HepG2 (cell line): Measurements from ENCODE around the gene NCBP3. TPM values are rescaled to one million over a fixed set of nuclear protein-coding genes. Genes with fewer than 3 reads are reported as not detected.

Experiments used
- BORCS8-MEF2B ChIP-seq: sonication (generic); formaldehyde crosslinking; IDR thresholded peaks from 2 replicates; pipeline ENCODE4 v1.8.0; 2022; ENCODE audit warnings: mild to moderate bottlenecking, missing genetic modification reagents
- CSRNP1 ChIP-seq: sonication (generic); formaldehyde crosslinking; IDR thresholded peaks from 2 replicates; pipeline ENCODE4 v1.8.1; 2023; ENCODE audit warnings: mild to moderate bottlenecking, missing genetic modification reagents
- EEA1 ChIP-seq: sonication (generic); formaldehyde crosslinking; IDR thresholded peaks from 2 replicates; pipeline ENCODE4 v1.5.1; 2020; ENCODE audit warnings: mild to moderate bottlenecking, missing genetic modification reagents, borderline replicate concordance
- GLI4 ChIP-seq: sonication (generic); formaldehyde crosslinking; IDR thresholded peaks from 2 replicates; pipeline ENCODE4 v1.5.1; 2020; ENCODE audit warnings: missing genetic modification reagents, mild to moderate bottlenecking, moderate library complexity, borderline replicate concordance
- HIVEP1 ChIP-seq: sonication (generic); formaldehyde crosslinking; IDR thresholded peaks from 2 replicates; pipeline ENCODE4 v1.4.0; 2020; ENCODE audit warnings: mild to moderate bottlenecking, missing genetic modification reagents
- HNF4G ChIP-seq, 2 experiments: sonication (generic) in 1 of 2; formaldehyde crosslinking in 1 of 2; IDR thresholded peaks; 2 replicates each; pipeline versions ENCODE4 v1.4.0 to v1.6.1; 2011 to 2020; ENCODE audit warnings: borderline replicate concordance in 2 of 2, low read depth in 2 of 2, mild to moderate bottlenecking in 2 of 2, low read length in 1 of 2, missing genetic modification reagents in 1 of 2, moderate library complexity in 1 of 2
- HNRNPLL ChIP-seq: fragments of 200-400 bp; formaldehyde crosslinking; IDR thresholded peaks from 2 replicates; pipeline ENCODE4 v1.6.1; 2017; ENCODE audit warnings: mild to moderate bottlenecking, low read depth, low read length; ENCODE audit not compliant: poor library complexity, severe bottlenecking
- IRF2 ChIP-seq: IDR thresholded peaks from 2 replicates; pipeline ENCODE4 v1.6.1; 2018; ENCODE audit warnings: missing genetic modification reagents, missing compliant biosample characterization
- RAD21 ChIP-seq: fragments of 450-650 bp; formaldehyde crosslinking; IDR thresholded peaks from 2 replicates; pipeline ENCODE4 v1.5.0; 2020; ENCODE audit warnings: mild to moderate bottlenecking
- REPIN1 ChIP-seq: sonication (generic); formaldehyde crosslinking; IDR thresholded peaks from 2 replicates; pipeline ENCODE4 v1.8.0; 2022; ENCODE audit warnings: missing genetic modification reagents, low read depth, mild to moderate bottlenecking, borderline replicate concordance
- ZBTB2 ChIP-seq: sonication (generic); formaldehyde crosslinking; IDR thresholded peaks from 2 replicates; pipeline ENCODE4 v1.8.0; 2022; ENCODE audit warnings: low read depth, missing genetic modification reagents
- ZIK1 ChIP-seq: sonication (generic); formaldehyde crosslinking; IDR thresholded peaks from 2 replicates; pipeline ENCODE4 v1.5.0; 2020; ENCODE audit warnings: mild to moderate bottlenecking, low read depth, missing genetic modification reagents, borderline replicate concordance
- ZMYM3 ChIP-seq: sonication (generic); formaldehyde crosslinking; IDR thresholded peaks from 2 replicates; pipeline ENCODE4 v1.5.1; 2020; ENCODE audit warnings: mild to moderate bottlenecking, missing genetic modification reagents
- ZNF253 ChIP-seq: sonication (generic); formaldehyde crosslinking; IDR thresholded peaks from 2 replicates; pipeline ENCODE4 v1.8.0; 2022; ENCODE audit warnings: mild to moderate bottlenecking, missing genetic modification reagents, borderline replicate concordance
- ZNF382 ChIP-seq: sonication (generic); formaldehyde crosslinking; IDR thresholded peaks from 2 replicates; pipeline ENCODE4 v1.5.0; 2020; ENCODE audit warnings: missing genetic modification reagents, mild to moderate bottlenecking, borderline replicate concordance
- ZNF451 ChIP-seq: sonication (generic); formaldehyde crosslinking; IDR thresholded peaks from 2 replicates; pipeline ENCODE4 v1.5.0; 2020; ENCODE audit warnings: mild to moderate bottlenecking, missing genetic modification reagents
- ZNF547 ChIP-seq: sonication (generic); formaldehyde crosslinking; IDR thresholded peaks from 2 replicates; pipeline ENCODE4 v1.5.1; 2020; ENCODE audit warnings: mild to moderate bottlenecking, missing genetic modification reagents
- ZNF552 ChIP-seq: sonication (generic); formaldehyde crosslinking; IDR thresholded peaks from 2 replicates; pipeline ENCODE4 v1.9.0; 2022; ENCODE audit warnings: missing genetic modification reagents, mild to moderate bottlenecking, borderline replicate concordance
- ZNF563 ChIP-seq: sonication (generic); formaldehyde crosslinking; IDR thresholded peaks from 2 replicates; pipeline ENCODE4 v1.8.0; 2022; ENCODE audit warnings: mild to moderate bottlenecking, moderate library complexity, missing genetic modification reagents
- ZNF780A ChIP-seq: sonication (generic); formaldehyde crosslinking; IDR thresholded peaks from 2 replicates; pipeline ENCODE4 v1.8.0; 2022; ENCODE audit warnings: mild to moderate bottlenecking, missing genetic modification reagents, moderate library complexity
- ZSCAN21 ChIP-seq: sonication (generic); formaldehyde crosslinking; IDR thresholded peaks from 2 replicates; pipeline ENCODE4 v1.8.0; 2022; ENCODE audit warnings: mild to moderate bottlenecking, missing genetic modification reagents, moderate library complexity, borderline replicate concordance
- ZZZ3 ChIP-seq: sonication (generic); formaldehyde crosslinking; IDR thresholded peaks from 2 replicates; pipeline ENCODE4 v1.4.0; 2020; ENCODE audit warnings: missing genetic modification reagents, mild to moderate bottlenecking, borderline replicate concordance
- polyA plus RNA-seq, 8 experiments: library from polyadenylated mRNA; depleted of rRNA in 3 of 8; stranded (reverse) in 7 of 8; unstranded in 1 of 8; fragments of >200 nt; fragmentation: Illumina TruSeq in 4 of 8; extraction: Trizol in 4 of 8; gene quantifications; 2 replicates each; pipeline versions ENCODE4 v1.2.1 to v1.2.3, GENCODE V29; 2011 to 2016; ENCODE audit warnings: low read depth in 4 of 8, missing spikeins in 1 of 8, mixed read lengths in 1 of 8; ENCODE audit not compliant: insufficient read depth in 1 of 8
- total RNA-seq, 5 experiments: library from RNA; depleted of rRNA; stranded (reverse); fragments of >200 nt; fragmentation: Illumina TruSeq; extraction: Trizol; gene quantifications; 2 replicates each; pipeline ENCODE4 v1.2.3, GENCODE V29; 2016; ENCODE audit warnings: low read depth in 1 of 5
- TF ChIP-seq, protein P1 (sequence below): sonication (generic); formaldehyde crosslinking; IDR thresholded peaks from 2 replicates; pipeline ENCODE4 v1.4.0; 2020; ENCODE audit warnings: missing genetic modification reagents

Gene NCBP3
- total and polyA plus RNA-seq, 2 of the 13 experiments (the other 11 are each of a cell fraction or from before 2014, with no cell fraction given), result 19.5 to 24.8 TPM

DNA sequence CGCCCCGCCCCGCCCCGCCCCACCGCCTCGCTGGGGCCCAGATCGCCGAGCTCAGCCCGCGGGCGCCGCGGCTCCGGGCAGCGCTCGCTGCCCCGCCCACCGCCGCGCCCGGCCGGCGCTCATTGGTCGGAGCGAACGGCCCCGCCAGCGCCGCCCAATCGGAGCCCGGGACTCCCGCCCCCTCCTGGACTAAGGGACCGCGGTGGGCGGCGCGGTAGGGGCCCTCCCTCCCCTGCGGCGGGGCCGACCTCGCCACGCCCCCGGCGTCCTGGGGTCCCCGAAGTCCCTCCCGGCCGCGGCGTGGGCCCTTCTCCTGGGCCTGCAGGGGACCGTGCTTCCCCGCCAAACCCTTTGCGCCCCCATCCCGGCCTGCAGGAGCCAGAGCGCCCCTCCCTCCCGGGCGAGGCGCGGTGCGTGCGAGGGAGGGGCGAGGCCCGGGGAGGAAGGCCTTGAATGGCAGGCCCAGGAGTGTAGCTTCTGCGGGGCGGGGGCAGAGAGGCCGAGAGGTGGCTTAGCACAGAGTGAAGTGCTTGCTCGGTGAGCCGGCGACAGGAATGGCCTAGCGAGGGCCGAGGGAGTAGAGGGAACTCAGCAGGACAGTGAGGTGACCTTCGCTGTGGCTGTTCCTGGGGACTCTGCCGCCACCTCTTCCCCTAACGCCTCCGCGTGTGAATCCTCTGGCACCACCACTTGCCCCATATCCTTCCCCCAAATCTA, 47.1 kb upstream of the NCBP3 start, which contains the start of gene CAMKK1 (continued):
- TF ChIP-seq ZNF547 (CRISPR knock-in tag) (peak; percentile 71; the same call in 1 of the 2 replicates), ZNF382 (CRISPR knock-in tag) (no peak), ZNF552 (CRISPR knock-in tag) (no peak), IRF2 (CRISPR knock-in tag) (0 out of 2 replicates have a peak, but pooled peaks have one; percentile 20), ZMYM3 (CRISPR knock-in tag) (peak; percentile 43; the same call in 1 of the 2 replicates), RAD21 (CRISPR knock-in tag) (peak; percentile 65), ZBTB2 (CRISPR knock-in tag) (no peak), ZNF253 (CRISPR knock-in tag) (peak; percentile 55; the same call in 1 of the 2 replicates), CSRNP1 (0 out of 2 replicates have a peak, but pooled peaks have one; percentile 56), ZSCAN21 (CRISPR knock-in tag) (0 out of 2 replicates have a peak, but pooled peaks have one; percentile 38), ZNF563 (CRISPR knock-in tag) (peak; percentile 67; the same call in 1 of the 2 replicates), ZNF780A (CRISPR knock-in tag) (peak; percentile 45; the same call in 1 of the 2 replicates), REPIN1 (CRISPR knock-in tag) (peak; percentile 59), HIVEP1 (CRISPR knock-in tag) (peak; percentile 66; the same call in 1 of the 2 replicates), ZNF451 (peak; percentile 72; the same call in 1 of the 2 replicates), BORCS8-MEF2B (CRISPR knock-in tag) (peak; percentile 88), HNF4G (IDR thresholded peaks at IDR 0.05; ENCODE audit: borderline replicate concordance, low read depth, low read length) (no peak), HNF4G (CRISPR knock-in tag; IDR thresholded peaks at IDR 0.05; ENCODE audit: borderline replicate concordance, low read depth) (0 out of 2 replicates have a peak, but pooled peaks have one; percentile 31), ZZZ3 (CRISPR knock-in tag) (0 out of 2 replicates have a peak, but pooled peaks have one; percentile 67), HNRNPLL (peak; percentile 53), ZIK1 (CRISPR knock-in tag) (0 out of 2 replicates have a peak, but pooled peaks have one; percentile 48), EEA1 (CRISPR knock-in tag) (0 out of 2 replicates have a peak, but pooled peaks have one; percentile 16), GLI4 (CRISPR knock-in tag) (0 out of 2 replicates have a peak, but pooled peaks have one; percentile 11)
- TF ChIP-seq, protein P1, sequence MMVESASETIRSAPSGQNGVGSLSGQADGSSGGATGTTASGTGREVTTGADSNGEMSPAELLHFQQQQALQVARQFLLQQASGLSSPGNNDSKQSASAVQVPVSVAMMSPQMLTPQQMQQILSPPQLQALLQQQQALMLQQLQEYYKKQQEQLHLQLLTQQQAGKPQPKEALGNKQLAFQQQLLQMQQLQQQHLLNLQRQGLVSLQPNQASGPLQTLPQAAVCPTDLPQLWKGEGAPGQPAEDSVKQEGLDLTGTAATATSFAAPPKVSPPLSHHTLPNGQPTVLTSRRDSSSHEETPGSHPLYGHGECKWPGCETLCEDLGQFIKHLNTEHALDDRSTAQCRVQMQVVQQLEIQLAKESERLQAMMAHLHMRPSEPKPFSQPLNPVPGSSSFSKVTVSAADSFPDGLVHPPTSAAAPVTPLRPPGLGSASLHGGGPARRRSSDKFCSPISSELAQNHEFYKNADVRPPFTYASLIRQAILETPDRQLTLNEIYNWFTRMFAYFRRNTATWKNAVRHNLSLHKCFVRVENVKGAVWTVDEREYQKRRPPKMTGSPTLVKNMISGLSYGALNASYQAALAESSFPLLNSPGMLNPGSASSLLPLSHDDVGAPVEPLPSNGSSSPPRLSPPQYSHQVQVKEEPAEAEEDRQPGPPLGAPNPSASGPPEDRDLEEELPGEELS (CRISPR knock-in tag), result 0 out of 2 replicates have a peak, but pooled peaks have one; percentile 11
